ENCODE results near the gene WHRN.

DNA sequence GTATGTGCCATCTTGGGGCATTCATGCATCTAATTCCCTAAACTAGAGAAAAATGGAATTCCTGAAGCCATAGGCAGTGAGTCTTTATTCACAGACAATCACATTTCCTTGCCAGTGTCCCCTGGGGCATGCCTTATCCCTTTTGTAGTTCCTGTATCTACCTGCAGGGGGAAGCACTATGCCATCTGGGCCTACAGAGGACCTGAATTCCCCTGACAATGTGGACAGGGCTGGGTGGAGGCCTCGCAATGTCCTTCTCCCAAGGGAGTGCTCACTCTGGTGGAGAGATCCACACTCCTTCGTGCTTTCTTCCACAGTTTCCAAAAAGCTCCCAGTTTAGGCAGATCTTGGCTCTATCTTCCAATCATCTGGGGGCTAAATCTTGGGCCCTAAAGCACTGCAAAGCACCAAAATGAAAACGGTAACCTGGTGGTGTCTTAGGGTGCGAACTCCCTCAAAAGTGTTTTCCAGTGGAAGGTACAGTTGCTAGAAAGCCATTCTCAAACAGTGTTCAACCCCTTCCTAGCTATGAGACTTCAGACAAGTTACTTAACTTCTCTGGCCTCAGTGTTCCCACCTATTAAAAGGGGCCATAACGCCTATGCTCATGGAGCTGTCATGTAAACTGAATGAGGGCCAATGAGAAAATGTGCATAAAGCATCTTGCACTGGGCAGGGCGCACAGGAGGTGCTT is 17.5 kb downstream of the WHRN start:
- TF ChIP-seq ZNF329 (CRISPR knock-in tag; IDR thresholded peaks at IDR 0.05; ENCODE audit: low read depth) (no peak), ZNF784 (CRISPR knock-in tag; IDR thresholded peaks at IDR 0.05; ENCODE audit: borderline replicate concordance) (no peak), ZNF530 (CRISPR knock-in tag; IDR thresholded peaks at IDR 0.05; ENCODE audit: low read depth) (no peak), TP53 (CRISPR knock-in tag; conservative IDR thresholded peaks at IDR 0.05) (no peak), CREB1 (IDR thresholded peaks at IDR 0.05) (no peak), CREB1 (CRISPR knock-in tag; IDR thresholded peaks at IDR 0.05) (no peak), EZH2 (conservative IDR thresholded peaks at IDR 0.05; ENCODE audit: low read depth, low read length) (no peak), ZNF263 (CRISPR knock-in tag; IDR thresholded peaks at IDR 0.05) (no peak), ETV6 (CRISPR knock-in tag; conservative IDR thresholded peaks at IDR 0.05) (no peak), ZUFSP (CRISPR knock-in tag; IDR thresholded peaks at IDR 0.05; ENCODE audit: borderline replicate concordance) (no peak), HMGXB4 (CRISPR knock-in tag; IDR thresholded peaks at IDR 0.05; ENCODE audit: borderline replicate concordance in 1 of 2, low read depth in 1 of 2) (peak in 1 of 2 experiments; percentile 40; a peak in 2 of 4 replicates)

All from HepG2 (cell line).